ENCODE measurements around the gene GNGT2. TPM values are rescaled to one million over a fixed set of nuclear protein-coding genes. Genes with fewer than 3 reads are reported as not detected.
A peak's percentile ranks its signal among the peaks of the same experiment; 100 is the strongest.

The GNGT2 gene
- total RNA-seq, 2 experiments from 2014 or later: 39.8 to 45.3 TPM

- Mint-ChIP-seq H3K27ac (no peak overlapping the region), H3K36me3 (no peaks in the 10 kb centered on the region), H3K4me1 (no peaks in the 10 kb centered on the region), H3K27me3 (peaks cover 2% of the 10 kb centered on the region), H3K4me3 (no peak overlapping the region), H3K9me3 (ENCODE audit: low read depth) (no peaks in the 10 kb centered on the region)
- ATAC-seq (no peak), DNase-seq (no peak)
- CTCF ChIA-PET: interaction anchor here (1.0 to 3.0 kb wide), 4 partner anchors 13 to 61 kb away, joined by 3 to 9 read pairs (median 4); no protein-coding TSS in a partner anchor
Measured at GRCh38 chr17:49241040-49241439, 30.7 kb upstream of the GNGT2 start.

- DNase-seq (no peak), ATAC-seq (no peak)
- H3K4me1 Mint-ChIP-seq: peaks cover 3% of the 10 kb centered on the region
- CTCF ChIA-PET: interaction anchor here (0.9 to 3.0 kb wide), 6 partner anchors 10 to 128 kb away, joined by 3 to 9 read pairs (median 3); partner anchors contain the start of gene PHOSPHO1
- H3K27me3 Mint-ChIP-seq: peaks cover 4% of the 10 kb centered on the region
- H3K9me3 Mint-ChIP-seq (ENCODE audit: low read depth): no peaks in the 10 kb centered on the region
- H3K4me3 Mint-ChIP-seq: no peak overlapping the region
- H3K27ac Mint-ChIP-seq: no peak overlapping the region
- H3K36me3 Mint-ChIP-seq: no peaks in the 10 kb centered on the region
Measured at GRCh38 chr17:49240619-49241018, 30.2 kb upstream of the GNGT2 start.

- ATAC-seq (no peak), DNase-seq (no peak)
- Mint-ChIP-seq H3K27me3 (peaks cover 4% of the 10 kb centered on the region), H3K36me3 (no peaks in the 10 kb centered on the region), H3K4me1 (peaks cover 7% of the 10 kb centered on the region), H3K9me3 (ENCODE audit: low read depth) (no peaks in the 10 kb centered on the region), H3K27ac (no peak overlapping the region), H3K4me3 (no peak overlapping the region)
- CTCF ChIA-PET: interaction anchor here (0.7 to 3.0 kb wide), 7 partner anchors 9 to 128 kb away, joined by 3 to 9 read pairs (median 3); partner anchors contain the start of gene PHOSPHO1
Measured at GRCh38 chr17:49239963-49240362, 29.6 kb upstream of the GNGT2 start.

- no peaks in the 10 kb centered on the region for H3K9me3 Mint-ChIP-seq (ENCODE audit: low read depth)
- H3K36me3 Mint-ChIP-seq: no peaks in the 10 kb centered on the region
- DNase-seq (no peak), ATAC-seq (no peak)
- CTCF ChIA-PET: interaction anchor here (0.6 to 2.6 kb wide), 4 partner anchors 9 to 1018 kb away, joined by 3 to 10 read pairs (median 4); no protein-coding TSS in a partner anchor
- peaks cover 19% of the 10 kb centered on the region for H3K4me1 Mint-ChIP-seq
- no peak overlapping the region for H3K27ac Mint-ChIP-seq
- H3K4me3 Mint-ChIP-seq: no peak overlapping the region
- H3K27me3 Mint-ChIP-seq: peaks cover 23% of the 10 kb centered on the region
Measured at GRCh38 chr17:49235896-49236295, 25.5 kb upstream of the GNGT2 start.

GRCh38 chr17:49234509-49235080, 24.2 kb upstream of the GNGT2 start:
- no peak overlapping the region for H3K27ac Mint-ChIP-seq
- CTCF ChIA-PET: interaction anchor here (2.6 kb wide), 1 partner anchor 55 kb away, joined by 10 read pairs; no protein-coding TSS in a partner anchor

GRCh38 chr17:49231563-49231894, 21.2 kb upstream of the GNGT2 start:
- CTCF ChIA-PET: interaction anchor here (1.3 to 9.4 kb wide), 3 partner anchors 29 to 51 kb away, joined by 3 to 176 read pairs (median 132); no protein-coding TSS in a partner anchor
- peak overlapping the region; percentile 62 for H3K4me3 Mint-ChIP-seq
- H3K27ac Mint-ChIP-seq: no peak overlapping the region
- DNase-seq (no peak), ATAC-seq (no peak)
- no peaks in the 10 kb centered on the region for H3K36me3 Mint-ChIP-seq
- peaks cover 34% of the 10 kb centered on the region for H3K27me3 Mint-ChIP-seq
- no peaks in the 10 kb centered on the region for H3K9me3 Mint-ChIP-seq (ENCODE audit: low read depth)
- H3K4me1 Mint-ChIP-seq: peaks cover 33% of the 10 kb centered on the region

More at GRCh38 chr17:49234509-49235080, 24.2 kb upstream of the GNGT2 start:
- Mint-ChIP-seq H3K36me3 (no peaks in the 10 kb centered on the region), H3K27me3 (peaks cover 26% of the 10 kb centered on the region), H3K4me1 (peaks cover 20% of the 10 kb centered on the region), H3K9me3 (ENCODE audit: low read depth) (no peaks in the 10 kb centered on the region), H3K4me3 (no peak overlapping the region)
- DNase-seq (no peak), ATAC-seq (no peak)

- CTCF ChIA-PET: interaction anchor here (1.0 to 9.4 kb wide), 6 partner anchors 9 to 165 kb away, joined by 3 to 176 read pairs (median 4); no protein-coding TSS in a partner anchor
- Mint-ChIP-seq H3K4me1 (peaks cover 34% of the 10 kb centered on the region), H3K27me3 (peaks cover 30% of the 10 kb centered on the region), H3K4me3 (peak within 1 kb of the TSS; percentile 62), H3K9me3 (ENCODE audit: low read depth) (no peaks in the 10 kb centered on the region), H3K36me3 (no peaks in the 10 kb centered on the region), H3K27ac (no peak within 1 kb of the TSS)
- ATAC-seq (peak; percentile 91), DNase-seq (peak; percentile 90)
Measured at GRCh38 chr17:49230636-49231562, 20.5 kb upstream of the GNGT2 start, which contains the start of gene PHOSPHO1. PHOSPHO1 (minus strand) TSS chr17:49230787; CDS start chr17:49226691, 4,096 bp downstream.

GRCh38 chr17:49229805-49230600, 19.6 kb upstream of the GNGT2 start:
- H3K27ac Mint-ChIP-seq: no peak overlapping the region
- peaks cover 29% of the 10 kb centered on the region for H3K27me3 Mint-ChIP-seq
- H3K4me1 Mint-ChIP-seq: peaks cover 31% of the 10 kb centered on the region
- H3K9me3 Mint-ChIP-seq (ENCODE audit: low read depth): no peaks in the 10 kb centered on the region
- peak; percentile 24 for ATAC-seq
- CTCF ChIA-PET: interaction anchor here (1.0 to 9.4 kb wide), 7 partner anchors 10 to 197 kb away, joined by 3 to 176 read pairs (median 4); no protein-coding TSS in a partner anchor
- H3K4me3 Mint-ChIP-seq: peak overlapping the region; percentile 62
- no peaks in the 10 kb centered on the region for H3K36me3 Mint-ChIP-seq
- no peak for DNase-seq

GRCh38 chr17:49229076-49229804, 18.9 kb upstream of the GNGT2 start:
- Mint-ChIP-seq H3K36me3 (no peaks in the 10 kb centered on the region), H3K4me1 (peaks cover 34% of the 10 kb centered on the region), H3K4me3 (no peak overlapping the region), H3K9me3 (ENCODE audit: low read depth) (no peaks in the 10 kb centered on the region), H3K27ac (no peak overlapping the region), H3K27me3 (peaks cover 29% of the 10 kb centered on the region)
- DNase-seq (no peak), ATAC-seq (no peak)
- CTCF ChIA-PET: interaction anchor here (1.3 to 9.4 kb wide), 7 partner anchors 10 to 197 kb away, joined by 3 to 176 read pairs (median 8); partner anchors contain the start of genes ABI3 and GNGT2

- peaks cover 7% of the 10 kb centered on the region for H3K36me3 Mint-ChIP-seq
- DNase-seq (peak; percentile 86), ATAC-seq (peak; percentile 40)
- no peak overlapping the region for H3K4me3 Mint-ChIP-seq
- H3K27me3 Mint-ChIP-seq: peaks cover 22% of the 10 kb centered on the region
- CTCF ChIA-PET: interaction anchor here (0.8 to 9.4 kb wide), 16 partner anchors 9 to 330 kb away, joined by 3 to 176 read pairs (median 6); partner anchors contain the start of genes ABI3 and GNGT2
- peaks cover 50% of the 10 kb centered on the region for H3K4me1 Mint-ChIP-seq
- H3K27ac Mint-ChIP-seq: no peak overlapping the region
- H3K9me3 Mint-ChIP-seq (ENCODE audit: low read depth): no peaks in the 10 kb centered on the region
Measured at GRCh38 chr17:49227436-49228261, 17.3 kb upstream of the GNGT2 start.

GRCh38 chr17:49226771-49227435, 16.5 kb upstream of the GNGT2 start:
- Mint-ChIP-seq H3K4me3 (no peak overlapping the region), H3K36me3 (peaks cover 13% of the 10 kb centered on the region), H3K27ac (no peak overlapping the region), H3K4me1 (peaks cover 57% of the 10 kb centered on the region), H3K9me3 (ENCODE audit: low read depth) (no peaks in the 10 kb centered on the region), H3K27me3 (peaks cover 19% of the 10 kb centered on the region)
- ATAC-seq (no peak), DNase-seq (no peak)
- CTCF ChIA-PET: interaction anchor here (1.0 to 9.4 kb wide), 14 partner anchors 9 to 331 kb away, joined by 3 to 176 read pairs (median 6); partner anchors contain the start of genes ABI3 and GNGT2

Measured in activated CD8-positive, alpha-beta memory T cell treated with anti-CD3 and anti-CD28 coated beads, Interleukin-2, amount 10 ng/mL, durations not matched to agents 7 days and 5 days (primary cell).